Activated CD4-positive, CD25-positive, alpha-beta regulatory T cell treated with anti-CD3 and anti-CD28 coated beads, Interleukin-2, amount 50 U/mL, for 24 hours (primary cell): Measurements from ENCODE around the gene ARFGAP3.
"Not testable (repeated sequence)": the region's sequence is repeated elsewhere in the genome, so short reads cannot be mapped to it uniquely, and the experiment has no call there.

Experiments used
- ATAC-seq, 2 donors: fragments of 150-1000 bp; cut with Tn5 transposase; one replicate each; pipeline ENCODE4 v1.10.0; 2021; ENCODE audit warnings: mild to moderate bottlenecking in 1 of 2, moderate library complexity in 1 of 2

The ARFGAP3 gene

DNA sequence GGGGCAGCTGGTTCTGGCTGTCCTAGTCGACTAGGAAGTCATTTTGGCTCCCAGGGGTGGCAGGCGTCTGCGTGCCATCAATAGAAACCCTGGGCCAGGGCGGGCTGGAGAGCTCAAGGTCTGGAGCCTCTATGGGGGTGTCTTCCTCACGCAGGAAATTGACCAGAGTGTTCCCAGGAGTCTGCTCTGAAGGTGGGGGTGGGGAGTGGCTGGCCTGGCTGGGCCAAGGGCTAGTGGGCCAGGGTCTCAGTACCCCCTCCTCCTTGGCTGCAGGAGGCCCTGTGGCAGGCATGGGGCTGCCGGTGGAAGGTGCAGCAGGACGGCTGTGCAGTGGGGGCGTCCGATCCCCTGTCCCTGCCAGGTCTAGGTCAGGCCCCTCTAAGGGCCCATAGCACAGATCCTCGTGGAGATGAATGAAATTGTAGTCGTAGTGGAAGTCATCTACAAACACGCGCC is 64.6 kb downstream of the ARFGAP3 start:
- ATAC-seq: no peak

GRCh38 chr22:42791721-42792452 is 65.2 kb downstream of the ARFGAP3 start:
- no peak for ATAC-seq

DNA sequence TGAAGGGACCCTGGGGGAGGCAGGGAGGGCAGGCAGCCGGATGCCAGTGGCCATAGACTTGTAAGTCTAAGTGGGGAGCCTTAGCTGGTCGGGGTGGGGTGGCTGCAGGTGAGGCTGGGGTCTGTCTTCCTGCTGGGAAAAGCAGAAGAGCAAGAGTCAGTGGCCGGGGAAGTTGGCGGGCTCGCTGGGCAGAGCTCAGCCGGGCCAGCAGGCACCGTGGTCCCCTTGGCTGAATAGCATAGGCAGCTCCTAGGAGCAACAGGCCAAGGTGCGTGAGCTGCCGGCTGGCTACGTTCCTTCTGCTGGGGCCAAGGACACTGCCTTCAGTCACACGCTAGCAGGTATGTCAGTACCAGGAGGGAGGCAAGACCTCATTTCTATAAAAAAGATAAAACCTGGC is 68.6 kb downstream of the ARFGAP3 start:
- no peak for ATAC-seq

GRCh38 chr22:42788021-42788420 is 69.1 kb downstream of the ARFGAP3 start:
- no peak for ATAC-seq

DNA sequence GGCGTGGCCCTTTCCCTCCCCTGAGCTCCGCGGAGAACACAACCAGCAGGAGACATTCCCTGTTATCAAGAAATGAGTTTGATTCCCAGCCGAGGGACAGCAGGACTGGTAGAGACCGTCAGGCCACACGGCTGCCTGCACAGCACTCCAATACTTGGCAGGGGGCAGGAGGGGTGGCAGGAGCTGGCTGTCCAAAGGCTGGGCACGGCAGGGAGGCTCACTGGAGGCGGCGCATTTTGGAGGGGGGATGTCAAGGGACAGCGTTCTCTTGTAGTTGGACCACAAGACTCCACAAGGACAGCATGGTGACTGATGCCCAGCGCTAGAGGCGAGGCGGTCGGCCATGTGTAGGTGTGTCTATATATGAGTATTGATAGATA is 69.7 kb downstream of the ARFGAP3 start:
- ATAC-seq: no peak

GRCh38 chr22:42786606-42787356 is 70.3 kb downstream of the ARFGAP3 start:
- ATAC-seq: no peak

- no peak for ATAC-seq
Measured at GRCh38 chr22:42785706-42786499, 71.2 kb downstream of the ARFGAP3 start.

DNA sequence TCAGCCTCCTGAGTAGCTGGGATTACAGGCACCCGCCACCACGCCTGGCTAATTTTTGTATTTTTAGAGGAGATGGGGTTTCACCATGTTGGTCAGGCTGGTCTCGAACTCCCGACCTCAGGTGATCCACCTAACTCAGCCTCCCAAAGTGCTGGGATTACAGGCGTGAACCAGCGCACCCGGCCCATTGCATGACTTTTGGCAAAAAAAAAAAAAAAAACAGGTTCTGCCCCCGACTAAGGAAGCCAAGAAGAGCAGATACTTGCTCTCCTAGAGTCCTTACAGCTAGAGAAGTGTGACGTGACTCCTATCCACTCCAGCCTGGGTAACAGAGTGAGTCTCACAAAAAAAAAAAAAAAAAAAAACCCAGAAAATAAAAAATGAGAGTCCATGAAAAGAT is 74.8 kb downstream of the ARFGAP3 start:
- ATAC-seq: not testable (repeated sequence)

GRCh38 chr22:42780070-42780540 is 77.0 kb downstream of the ARFGAP3 start:
- ATAC-seq: peak in 1 of 2 donors; percentile 73

- ATAC-seq: no peak
Measured at GRCh38 chr22:42777126-42777525, 79.9 kb downstream of the ARFGAP3 start.

GRCh38 chr22:42773167-42773566 is 83.9 kb downstream of the ARFGAP3 start:
- ATAC-seq: no peak

DNA sequence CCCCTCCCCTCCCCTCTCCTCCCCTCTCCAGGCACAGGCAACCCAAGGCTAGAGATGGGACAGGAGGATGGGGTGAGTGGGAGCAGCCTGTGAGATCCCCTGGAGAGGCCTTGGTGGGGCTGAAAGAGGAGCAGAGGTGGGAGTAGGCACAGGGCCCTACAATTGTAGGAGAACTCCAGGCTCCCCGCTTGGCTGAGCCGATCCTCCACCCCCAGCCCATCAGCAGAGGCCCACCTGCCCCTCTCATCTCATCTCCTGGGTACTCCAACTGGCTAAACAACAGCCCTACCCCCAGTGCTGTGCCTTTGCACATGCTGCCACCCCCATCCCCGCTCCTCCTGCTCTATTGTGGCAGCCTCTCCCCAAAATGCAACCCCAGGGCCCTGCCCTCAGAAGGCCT is 84.4 kb downstream of the ARFGAP3 start:
- ATAC-seq: no peak

DNA sequence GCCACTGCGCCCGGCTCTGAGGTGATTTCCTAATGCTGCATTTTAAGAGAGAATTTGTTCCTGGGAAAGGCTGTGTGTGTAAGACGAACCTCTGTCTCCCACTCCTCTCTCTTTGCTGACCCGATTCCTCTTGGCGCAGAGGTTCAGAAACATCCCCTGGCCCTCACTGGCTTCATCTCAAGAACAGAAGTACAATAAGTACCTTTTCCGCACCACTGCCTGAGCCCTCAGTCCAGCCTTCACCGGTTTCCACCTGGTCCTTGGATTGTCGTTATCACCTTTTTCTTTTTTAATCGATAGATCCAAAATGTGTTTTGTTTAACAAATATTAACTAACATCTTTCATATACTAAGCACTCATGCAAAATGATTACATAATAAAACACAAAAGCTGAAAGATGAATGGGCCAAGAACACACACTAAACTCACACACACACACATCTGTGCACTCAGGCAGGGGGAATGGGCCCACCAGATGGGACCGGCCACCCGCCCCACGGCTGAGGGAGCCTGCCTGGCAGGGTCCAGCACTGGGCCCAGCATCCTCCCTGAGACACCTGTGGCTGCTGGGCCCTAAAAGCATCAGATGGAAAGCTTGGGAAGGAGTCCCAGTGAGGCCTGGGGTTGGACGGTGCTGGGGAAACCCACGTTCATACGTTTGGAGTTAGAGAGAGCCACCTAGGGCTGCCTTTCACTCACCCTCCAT is 86.0 kb downstream of the ARFGAP3 start:
- ATAC-seq: no peak

GRCh38 chr22:42770448-42770726 is 86.7 kb downstream of the ARFGAP3 start:
- no peak for ATAC-seq

DNA sequence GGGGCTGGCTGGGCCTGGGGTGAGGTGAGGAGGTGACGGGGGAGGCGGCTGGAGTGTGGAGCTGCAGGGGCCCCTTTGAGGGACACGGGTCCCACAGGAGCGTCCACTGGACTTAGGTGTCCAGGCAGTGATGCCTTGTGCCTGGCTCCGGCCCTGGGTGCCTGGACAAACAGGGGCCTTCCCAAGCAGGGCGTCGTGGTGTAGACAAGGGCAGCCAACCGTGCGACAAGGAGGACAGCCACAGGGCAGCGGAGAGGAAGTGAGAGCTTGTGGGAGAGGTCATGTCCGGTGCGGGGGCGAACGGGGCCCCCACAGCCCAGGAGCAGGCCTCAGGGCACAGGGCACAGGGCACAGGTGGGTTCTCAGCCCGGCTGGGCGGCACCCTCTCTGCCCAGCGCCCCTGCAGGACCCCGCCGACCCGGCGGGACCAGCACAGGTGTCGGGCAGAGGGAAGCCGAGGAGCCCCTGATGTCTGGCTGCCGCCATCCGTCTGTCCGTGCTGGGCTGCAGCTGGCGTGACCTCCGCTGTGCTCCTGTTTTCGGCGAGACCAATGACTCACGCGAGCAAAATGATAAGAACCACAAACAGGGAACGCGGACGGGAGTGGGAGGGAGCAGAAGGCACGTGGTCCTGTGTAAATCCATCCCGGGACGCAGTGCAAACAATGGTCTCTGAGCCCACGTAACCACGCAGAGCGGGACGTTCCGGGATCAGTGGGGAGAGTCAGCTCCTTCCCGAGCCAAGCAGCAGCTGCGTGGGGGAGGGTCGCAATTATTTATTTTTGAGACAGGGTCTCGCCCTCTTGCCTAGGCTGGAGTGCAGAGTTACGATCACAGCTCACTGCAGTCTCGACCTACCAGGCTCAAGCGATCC is 87.3 kb downstream of the ARFGAP3 start:
- peak; percentile 36 to 42 for ATAC-seq

DNA sequence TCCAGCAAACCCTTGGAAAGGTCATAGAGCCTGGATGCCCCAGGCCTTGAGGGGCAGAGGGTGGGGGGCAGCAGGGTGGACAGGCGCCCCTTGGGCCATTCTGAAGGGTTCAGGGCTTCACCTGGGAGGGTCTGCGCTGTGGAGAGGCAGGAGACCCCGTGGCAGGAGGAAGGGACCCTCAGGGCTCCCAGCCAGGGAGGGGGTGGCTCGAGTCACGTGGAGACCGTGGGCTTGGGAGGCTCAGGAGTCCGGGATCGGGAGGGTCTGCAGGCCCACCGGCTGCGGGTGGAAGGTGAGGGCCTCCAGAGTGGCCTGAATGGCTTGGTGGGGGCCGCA is 87.9 kb downstream of the ARFGAP3 start:
- no peak for ATAC-seq

DNA sequence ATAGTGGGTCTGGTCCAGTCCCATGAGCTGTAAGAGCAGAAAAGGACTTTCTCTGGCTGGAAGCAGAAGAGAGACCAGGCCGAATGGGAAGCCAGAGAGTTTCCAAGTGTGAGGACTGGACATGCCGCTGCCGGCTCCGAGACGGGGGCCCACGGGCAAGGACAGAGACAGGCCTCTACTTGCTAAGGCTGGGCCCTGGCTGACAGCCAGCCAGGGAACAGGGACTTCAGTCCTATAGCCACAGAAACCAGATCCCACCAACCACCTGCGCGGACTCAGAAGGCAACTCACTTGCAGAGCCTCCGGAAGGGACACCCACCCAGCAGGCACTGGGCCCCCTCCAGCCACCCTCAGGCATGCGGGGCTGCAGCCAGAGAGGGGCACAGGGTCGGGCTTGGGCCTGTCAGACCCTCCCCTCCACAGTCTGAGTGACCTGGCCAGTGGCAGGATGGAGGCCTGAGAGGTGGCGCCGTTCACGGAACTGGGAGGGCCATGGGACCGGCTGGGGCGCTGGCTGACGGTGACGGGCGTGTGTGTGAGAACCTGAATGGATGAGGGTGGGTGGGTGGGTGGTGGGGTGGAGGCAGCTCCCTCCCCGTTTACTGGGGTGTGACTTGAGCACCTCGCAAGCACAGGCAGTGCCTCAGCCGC is 88.6 kb downstream of the ARFGAP3 start:
- no peak for ATAC-seq

DNA sequence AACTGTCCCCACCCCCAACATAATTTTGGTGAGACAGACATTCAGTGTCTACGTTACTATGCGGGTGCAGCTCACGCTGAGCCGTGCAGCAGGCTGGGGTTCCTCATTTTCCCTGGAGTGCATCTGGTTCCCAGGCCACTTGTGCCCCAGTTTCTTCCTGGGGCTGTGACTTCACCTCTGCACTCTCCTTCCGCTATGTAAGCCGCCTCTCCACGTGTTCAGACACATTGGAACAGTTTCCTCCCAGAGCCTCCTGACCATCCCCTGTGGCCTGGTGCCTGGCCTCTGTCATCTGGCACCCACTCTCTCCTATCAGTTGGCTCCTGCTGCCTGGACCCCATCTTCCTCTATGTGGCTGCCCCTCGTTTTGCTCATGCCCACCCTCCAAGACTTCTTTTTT is 90.2 kb downstream of the ARFGAP3 start:
- no peak for ATAC-seq

- no peak for ATAC-seq
Measured at GRCh38 chr22:42764895-42765363, 92.1 kb downstream of the ARFGAP3 start.

GRCh38 chr22:42763965-42764480 is 93.0 kb downstream of the ARFGAP3 start:
- no peak for ATAC-seq
